ENCODE data around the gene HSF4.
A peak's percentile ranks its signal among the peaks of the same experiment; 100 is the strongest.

HSF4 gene

GRCh38 chr16:67184995-67185650 is 20.6 kb downstream of the HSF4 start:
- peak; percentile 11 to 84 (median 66) for DNase-seq

- DNase-seq = no peak
Measured at GRCh38 chr16:67185651-67186134, 21.1 kb downstream of the HSF4 start.

- DNase-seq = no peak
Measured at GRCh38 chr16:67186550-67186950, 22.0 kb downstream of the HSF4 start.

- no peak for DNase-seq
Measured at GRCh38 chr16:67187175-67187890, 22.8 kb downstream of the HSF4 start.

GRCh38 chr16:67188323-67188722 is 23.8 kb downstream of the HSF4 start:
- DNase-seq = no peak

DNA sequence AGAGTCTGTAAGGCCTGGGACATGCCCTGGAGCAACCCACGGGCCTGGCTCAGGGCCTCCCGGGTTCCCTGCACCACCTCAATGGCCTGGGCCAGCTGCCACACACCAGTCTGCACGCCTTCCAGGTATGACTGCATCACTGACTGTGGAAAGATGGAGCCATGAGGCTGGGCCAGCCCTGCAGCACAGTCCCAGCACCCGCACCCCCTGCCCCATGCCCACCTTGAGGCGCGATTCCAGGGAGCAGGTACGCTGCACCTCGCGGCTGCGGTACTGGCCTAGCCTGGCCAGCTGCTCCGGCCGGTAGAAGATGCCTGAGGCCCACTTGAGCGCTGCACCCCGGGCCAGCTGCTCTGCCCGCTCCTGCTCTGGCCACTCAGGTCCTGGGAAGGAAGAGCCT is 24.3 kb downstream of the HSF4 start:
- no peak for DNase-seq

GRCh38 chr16:67190041-67190440 is 25.5 kb downstream of the HSF4 start, which contains the start of gene EXOC3L1:
TSS of gene EXOC3L1 (minus strand) at chr16:67190136. CDS start at chr16:67189676, 460 bp downstream.
- DNase-seq = no peak

DNA sequence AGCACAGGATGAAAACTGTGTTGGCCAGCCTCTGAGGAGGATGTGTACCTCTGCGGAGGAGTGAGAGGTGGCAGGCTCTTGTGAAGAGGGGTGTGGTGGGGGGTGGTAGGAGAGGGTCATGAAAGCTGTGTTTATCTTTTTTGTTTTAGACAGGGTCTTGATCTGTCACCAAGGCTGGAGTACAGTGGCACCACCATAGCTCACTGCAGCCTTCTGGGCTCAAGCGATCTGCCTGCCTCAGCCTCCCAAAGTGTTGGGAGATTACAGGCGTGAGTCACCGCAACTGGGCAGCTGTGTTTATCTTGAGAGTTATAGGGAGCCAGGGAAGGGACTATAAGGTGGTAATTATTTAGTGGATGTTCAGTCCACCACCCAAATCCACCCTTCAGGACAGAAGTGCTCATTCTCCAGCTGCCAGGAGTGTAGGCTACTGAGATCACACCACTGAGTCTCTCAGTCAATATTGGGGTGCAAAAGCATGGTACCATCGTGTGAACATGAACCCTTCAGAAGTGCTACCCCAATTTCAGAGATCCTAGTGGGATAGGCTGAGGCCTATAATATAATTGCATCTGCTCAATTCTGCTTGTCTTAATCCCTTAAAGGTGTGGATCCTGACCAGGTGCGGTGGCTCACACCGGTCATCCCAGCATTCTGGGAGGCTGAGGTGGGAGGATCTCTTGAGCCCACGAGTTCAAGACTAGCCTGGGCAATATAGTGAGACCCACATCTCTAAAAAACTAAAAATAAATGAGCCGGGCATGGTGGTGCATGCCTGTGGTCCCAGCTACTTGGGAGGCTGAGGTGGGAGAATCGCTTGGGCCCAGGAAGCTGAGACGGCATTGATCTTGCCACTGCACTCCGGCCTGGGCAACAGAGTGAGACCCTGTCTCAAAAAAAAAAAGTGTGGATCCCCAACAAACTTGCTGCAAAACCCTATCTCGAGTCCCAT is 26.2 kb downstream of the HSF4 start:
- DNase-seq = no peak

- DNase-seq = no peak
Measured at GRCh38 chr16:67191411-67191994, 27.0 kb downstream of the HSF4 start.

DNA sequence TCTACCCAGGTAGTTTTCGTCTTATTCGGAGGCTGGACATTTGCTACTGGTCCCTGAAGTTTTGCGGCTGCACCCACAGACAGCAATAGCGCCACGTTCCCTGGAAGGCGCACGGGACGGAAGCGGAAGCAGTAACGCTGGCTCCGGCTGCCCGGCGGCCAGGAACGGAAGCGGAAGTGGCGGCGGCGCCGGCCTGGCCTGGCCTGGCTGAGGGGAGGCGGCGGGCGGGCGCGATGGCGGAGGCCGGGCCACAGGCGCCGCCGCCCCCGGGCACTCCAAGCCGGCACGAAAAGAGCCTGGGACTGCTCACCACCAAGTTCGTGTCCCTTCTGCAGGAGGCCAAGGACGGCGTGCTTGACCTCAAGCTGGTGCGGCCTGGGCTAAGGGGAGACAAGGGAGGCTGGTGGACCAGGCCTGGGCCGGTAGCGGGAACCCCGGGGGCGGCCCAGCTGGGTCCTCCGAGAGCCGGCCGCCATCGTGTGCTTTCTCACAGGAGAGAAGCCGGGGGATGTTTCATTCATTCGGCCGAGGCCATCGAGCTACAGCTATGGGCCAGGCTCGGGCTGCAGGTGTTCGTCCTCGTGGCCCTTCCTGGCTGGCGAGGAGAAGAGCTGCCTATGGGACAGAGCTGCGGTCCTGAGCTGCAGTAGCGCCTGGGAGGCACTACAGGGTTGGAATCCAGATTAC is 27.6 kb downstream of the HSF4 start, which contains the start of gene E2F4:
E2F4 (plus strand) TSS at position 161 of the 687 bp plus-strand sequence; CDS start at position 234, 73 bp downstream.
- peak; percentile 40 to 93 (median 88) for DNase-seq

- DNase-seq = no peak
Measured at GRCh38 chr16:67192781-67193361, 28.3 kb downstream of the HSF4 start.

- no peak for DNase-seq
Measured at GRCh38 chr16:67193536-67193935, 29.0 kb downstream of the HSF4 start.

DNA sequence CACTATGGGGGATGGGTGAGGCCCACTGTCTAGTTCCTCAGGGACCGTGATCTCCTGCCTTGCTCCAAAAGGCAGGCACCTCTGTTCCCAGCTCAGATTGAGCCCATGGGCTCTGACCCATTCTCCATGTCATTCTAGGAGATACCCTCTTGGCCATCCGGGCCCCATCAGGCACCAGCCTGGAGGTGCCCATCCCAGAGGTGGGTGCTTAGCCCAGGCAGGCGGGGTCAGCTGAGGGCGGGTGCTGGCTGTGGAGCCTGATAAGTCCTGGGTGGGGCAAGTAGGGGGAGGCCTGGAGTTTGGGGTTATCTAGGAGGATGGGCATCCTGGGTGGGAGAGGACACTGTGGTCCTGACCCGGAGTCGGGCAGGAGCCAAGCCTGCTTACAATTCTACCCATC is 29.7 kb downstream of the HSF4 start:
- DNase-seq = no peak

DNA sequence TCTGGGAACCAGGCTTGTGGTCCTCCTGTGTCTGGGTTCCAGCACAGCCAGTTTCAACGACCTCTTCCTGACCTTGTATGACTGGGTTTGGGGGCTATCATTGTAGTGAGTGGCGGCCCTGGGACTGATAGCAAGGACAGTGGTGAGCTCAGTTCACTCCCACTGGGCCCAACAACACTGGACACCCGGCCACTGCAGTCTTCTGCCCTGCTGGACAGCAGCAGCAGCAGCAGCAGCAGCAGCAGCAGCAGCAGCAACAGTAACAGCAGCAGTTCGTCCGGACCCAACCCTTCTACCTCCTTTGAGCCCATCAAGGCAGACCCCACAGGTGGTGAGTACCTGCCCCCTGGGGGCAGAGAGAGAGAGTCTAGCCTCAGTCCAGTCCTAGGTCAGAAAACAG is 31.1 kb downstream of the HSF4 start:
- DNase-seq = no peak

- no peak for DNase-seq
Measured at GRCh38 chr16:67196881-67197280, 32.3 kb downstream of the HSF4 start.

DNA sequence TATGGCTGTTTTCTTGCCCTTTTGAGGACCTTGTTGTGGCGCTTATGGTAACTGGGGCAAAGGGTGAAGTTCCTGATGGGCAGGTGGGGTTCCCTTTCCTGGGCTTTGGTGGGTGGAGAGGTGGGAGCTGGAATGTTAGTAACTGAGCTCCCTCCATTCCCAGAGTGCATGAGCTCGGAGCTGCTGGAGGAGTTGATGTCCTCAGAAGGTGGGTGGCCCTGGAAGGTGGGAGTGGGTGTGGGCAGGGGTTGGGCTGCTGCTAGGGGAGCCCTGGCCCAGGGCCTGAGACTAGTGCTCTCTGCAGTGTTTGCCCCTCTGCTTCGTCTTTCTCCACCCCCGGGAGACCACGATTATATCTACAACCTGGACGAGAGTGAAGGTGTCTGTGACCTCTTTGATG is 33.2 kb downstream of the HSF4 start:
- DNase-seq = no peak

DNA sequence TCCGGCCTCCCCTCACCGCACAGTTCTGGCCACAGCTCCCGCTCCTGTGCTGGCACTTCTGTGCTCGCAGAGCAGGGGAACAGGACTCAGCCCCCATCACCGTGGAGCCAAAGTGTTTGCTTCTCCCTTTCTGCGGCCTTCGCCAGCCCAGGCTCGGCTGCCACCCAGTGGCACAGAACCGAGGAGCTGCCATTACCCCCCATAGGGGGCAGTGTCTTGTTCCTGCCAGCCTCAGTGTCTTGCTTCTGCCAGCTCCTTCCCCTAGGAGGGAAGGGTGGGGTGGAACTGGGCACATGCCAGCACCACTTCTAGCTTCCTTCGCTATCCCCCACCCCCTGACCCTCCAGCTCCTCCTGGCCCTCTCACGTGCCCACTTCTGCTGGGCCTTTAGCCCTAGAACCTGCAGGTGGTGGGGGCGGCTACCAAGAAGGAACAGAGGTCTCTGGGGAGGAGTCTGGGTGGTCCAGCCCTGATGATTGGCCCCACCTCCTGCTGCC is 33.7 kb downstream of the HSF4 start:
- peak in 9 of 14 donors; percentile 4 to 54 (median 39) for DNase-seq

DNA sequence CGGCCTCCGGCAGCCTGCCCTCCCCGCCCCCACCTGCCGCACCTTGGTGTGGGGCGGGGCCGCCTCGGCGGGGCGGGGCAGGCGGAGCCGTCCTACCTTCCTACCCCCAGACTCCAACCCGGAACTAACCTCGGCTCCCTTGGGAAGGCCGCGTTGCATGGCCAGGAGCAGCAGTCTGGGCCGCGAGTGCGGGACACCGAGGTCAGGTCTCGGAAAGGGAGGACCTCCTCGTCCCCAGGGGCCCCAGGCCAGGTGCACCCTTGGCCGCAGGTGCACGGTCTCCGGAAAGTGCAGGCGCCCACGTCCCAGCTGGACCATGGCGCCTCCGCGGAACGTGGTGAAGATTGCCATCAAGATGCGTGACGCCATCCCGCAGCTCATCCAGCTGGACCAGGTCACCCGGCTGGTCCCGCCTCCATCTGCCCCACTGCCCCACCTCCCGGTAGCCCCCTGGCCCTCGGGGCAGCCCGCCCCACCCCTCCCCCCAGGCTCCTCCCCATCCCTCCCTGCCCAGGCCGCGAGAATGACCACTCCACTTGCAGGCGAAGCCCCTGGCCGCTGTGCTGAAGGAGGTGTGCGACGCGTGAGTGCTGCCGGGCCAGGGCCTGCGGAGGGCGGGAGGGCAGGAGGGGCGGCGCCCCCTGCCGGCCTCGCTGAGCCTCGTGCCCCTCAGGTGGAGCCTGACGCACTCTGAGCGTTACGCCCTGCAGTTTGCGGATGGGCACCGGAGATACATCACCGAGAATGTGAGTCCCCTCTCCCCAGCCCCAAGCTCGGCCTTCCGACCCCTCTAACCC is 34.7 kb downstream of the HSF4 start, which contains the start of gene ELMO3:
ELMO3 (plus strand) TSS at position 121 of the 797 bp plus-strand sequence; CDS start at position 317, 196 bp downstream.
- DNase-seq = no peak

DNA sequence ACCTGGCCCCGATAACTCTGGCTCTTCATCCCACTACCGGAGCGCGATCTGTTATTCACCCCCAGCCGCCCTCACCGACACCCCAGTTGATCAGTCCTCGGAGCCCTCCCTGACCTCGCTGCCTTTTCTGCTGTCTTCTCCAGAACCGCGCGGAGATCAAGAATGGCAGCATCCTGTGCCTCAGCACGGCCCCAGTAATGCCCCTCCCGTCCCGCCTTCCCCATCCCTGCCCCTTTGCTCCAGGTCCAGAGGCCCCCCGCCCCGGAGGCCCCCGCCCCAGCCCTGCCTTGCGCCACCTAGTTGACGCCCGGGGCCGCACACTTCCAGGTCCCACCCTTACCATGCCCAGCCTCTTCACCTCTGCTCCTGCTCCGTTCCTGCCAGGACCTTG is 35.3 kb downstream of the HSF4 start:
- DNase-seq = no peak

DNA sequence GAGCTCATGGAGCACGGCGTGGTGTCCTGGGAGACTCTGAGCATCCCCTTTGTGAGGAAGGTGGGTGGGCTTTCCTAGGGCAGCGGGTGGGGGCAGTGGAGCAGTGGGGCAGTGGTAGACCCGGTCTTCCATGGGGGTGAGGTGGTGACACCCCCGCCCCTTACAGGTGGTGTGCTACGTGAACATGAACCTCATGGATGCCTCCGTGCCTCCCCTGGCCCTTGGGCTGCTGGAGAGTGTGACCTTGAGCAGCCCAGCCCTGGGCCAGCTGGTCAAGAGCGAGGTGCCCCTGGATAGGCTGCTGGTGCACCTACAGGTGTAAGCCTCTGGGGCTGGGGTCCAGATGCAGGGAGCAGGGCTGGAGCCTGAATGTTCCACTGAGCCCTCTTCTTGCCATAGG is 35.9 kb downstream of the HSF4 start:
- DNase-seq = no peak
